Choroid plexus epithelial cell (primary cell): ENCODE data around the gene PROCA1.

Experiments used
- DNase-seq: peaks from one replicate; pipeline ENCODE4 v3.0.0-alpha.2; 2010; ENCODE audit warnings: low read depth
- H3K4me3 ChIP-seq: 2 replicates; pipeline ENCODE4 v1.5.1; 2011; ENCODE audit warnings: low read depth, mild to moderate bottlenecking, control low read depth, low read length, moderate library complexity
- CTCF ChIP-seq: conservative IDR thresholded peaks from 2 replicates; pipeline ENCODE4 v1.5.1; 2011; ENCODE audit warnings: low read depth, mild to moderate bottlenecking, control low read depth, inconsistent platforms, low read length, moderate library complexity

The PROCA1 gene

GRCh38 chr17:28735242-28735722, 23.6 kb upstream of the PROCA1 start:
- H3K4me3 ChIP-seq: no peak overlapping the region
- peak; percentile 39 for DNase-seq
- peak; percentile 2 for TF ChIP-seq CTCF

GRCh38 chr17:28734712-28735241, 23.1 kb upstream of the PROCA1 start:
- DNase-seq: no peak
- no peak overlapping the region for H3K4me3 ChIP-seq
- TF ChIP-seq CTCF: no peak

DNA sequence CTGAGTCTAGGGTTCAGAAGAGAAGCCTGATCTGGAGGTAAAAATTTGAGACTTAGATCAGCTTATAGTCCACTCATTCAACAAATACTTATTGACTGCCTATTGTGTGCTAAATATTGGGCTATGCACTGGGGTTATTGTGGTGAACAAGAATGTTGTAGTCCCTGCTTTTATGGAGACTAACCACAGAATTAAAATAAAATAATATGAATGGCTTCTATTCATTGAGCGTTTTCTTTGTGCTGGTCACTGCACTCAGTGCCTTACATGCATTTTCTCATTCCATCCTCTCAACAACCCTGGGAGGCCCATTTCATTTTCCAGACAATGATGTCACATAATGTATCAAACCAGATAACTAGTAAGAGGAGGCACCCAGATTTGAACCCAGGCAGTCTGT, 21.7 kb upstream of the PROCA1 start:
- no peak for TF ChIP-seq CTCF
- H3K4me3 ChIP-seq: no peak overlapping the region
- DNase-seq: no peak

DNA sequence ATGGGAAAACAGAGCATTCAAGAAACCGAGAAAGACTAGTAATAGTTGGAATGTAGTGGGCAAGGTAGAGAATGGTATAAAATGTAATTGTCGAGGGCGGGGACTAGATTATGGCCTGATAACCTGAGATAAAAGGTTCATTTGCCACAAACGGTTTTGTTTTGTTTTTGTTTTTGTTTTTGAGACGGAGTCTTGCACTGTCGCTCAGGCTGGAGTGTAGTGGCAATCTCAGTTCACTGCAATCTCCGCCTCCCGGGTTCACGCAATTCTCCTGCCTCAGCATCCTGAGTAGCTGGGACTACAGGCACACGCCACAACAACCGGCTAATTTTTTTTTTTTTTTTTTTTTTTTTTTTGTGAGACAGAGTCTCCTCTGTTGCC, 18.3 kb upstream of the PROCA1 start:
- no peak for TF ChIP-seq CTCF
- DNase-seq: no peak
- no peak overlapping the region for H3K4me3 ChIP-seq

- TF ChIP-seq CTCF: no peak
- peak; percentile 94 for DNase-seq
- H3K4me3 ChIP-seq: peak within 1 kb of the TSS; percentile 93
Observed at GRCh38 chr17:28728364-28729200, 16.9 kb upstream of the PROCA1 start, which contains the start of gene NEK8. Gene NEK8, plus strand, starts transcription at chr17:28728788. Its CDS starts 26 bp downstream, at chr17:28728814.

- peak; percentile 96 for DNase-seq
- TF ChIP-seq CTCF: peak; percentile 97
- peak overlapping the region; percentile 69 for H3K4me3 ChIP-seq
Observed at GRCh38 chr17:28726627-28727491, 15.2 kb upstream of the PROCA1 start.
